GM18907 (cell line): Measurements from ENCODE around the gene GFPT2.

Source experiments
- ATAC-seq: cut with Tn5 transposase; IDR thresholded peaks from one replicate; pipeline ENCODE4 v1.9.1; 2021; ENCODE audit warnings: mild to moderate bottlenecking, moderate library complexity; ENCODE audit not compliant: unreplicated experiment

Gene GFPT2

GRCh38 chr5:180353048-180353979 lies at the start of gene GFPT2:
TSS of gene GFPT2 (minus strand) at chr5:180353336. CDS start at chr5:180353217, 119 bp downstream.
- ATAC-seq = peak; percentile 71

GRCh38 chr5:180402716-180403115 lies 49.6 kb upstream of the GFPT2 start:
- ATAC-seq = no peak

GRCh38 chr5:180401229-180401907 lies 48.2 kb upstream of the GFPT2 start:
- ATAC-seq = no peak

DNA sequence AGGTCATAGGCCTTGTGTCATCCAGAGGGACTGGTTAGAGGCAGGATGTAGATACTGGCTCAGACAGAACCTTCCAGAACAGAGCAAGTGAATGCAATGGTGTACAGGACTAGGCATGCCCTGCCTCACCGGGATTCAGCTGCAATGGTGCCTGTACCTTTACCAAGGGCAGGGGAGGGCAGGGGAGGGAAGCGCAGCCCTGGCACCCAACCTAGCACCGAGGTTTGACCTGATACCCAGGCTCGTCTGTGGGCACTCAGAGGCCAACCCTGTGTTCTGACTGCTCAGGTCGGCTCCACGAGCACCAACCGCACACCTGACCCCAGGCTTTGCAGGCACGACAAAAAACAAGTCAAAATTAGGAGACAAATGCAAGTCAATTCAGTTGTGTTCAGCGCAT lies 47.3 kb upstream of the GFPT2 start:
- no peak for ATAC-seq

DNA sequence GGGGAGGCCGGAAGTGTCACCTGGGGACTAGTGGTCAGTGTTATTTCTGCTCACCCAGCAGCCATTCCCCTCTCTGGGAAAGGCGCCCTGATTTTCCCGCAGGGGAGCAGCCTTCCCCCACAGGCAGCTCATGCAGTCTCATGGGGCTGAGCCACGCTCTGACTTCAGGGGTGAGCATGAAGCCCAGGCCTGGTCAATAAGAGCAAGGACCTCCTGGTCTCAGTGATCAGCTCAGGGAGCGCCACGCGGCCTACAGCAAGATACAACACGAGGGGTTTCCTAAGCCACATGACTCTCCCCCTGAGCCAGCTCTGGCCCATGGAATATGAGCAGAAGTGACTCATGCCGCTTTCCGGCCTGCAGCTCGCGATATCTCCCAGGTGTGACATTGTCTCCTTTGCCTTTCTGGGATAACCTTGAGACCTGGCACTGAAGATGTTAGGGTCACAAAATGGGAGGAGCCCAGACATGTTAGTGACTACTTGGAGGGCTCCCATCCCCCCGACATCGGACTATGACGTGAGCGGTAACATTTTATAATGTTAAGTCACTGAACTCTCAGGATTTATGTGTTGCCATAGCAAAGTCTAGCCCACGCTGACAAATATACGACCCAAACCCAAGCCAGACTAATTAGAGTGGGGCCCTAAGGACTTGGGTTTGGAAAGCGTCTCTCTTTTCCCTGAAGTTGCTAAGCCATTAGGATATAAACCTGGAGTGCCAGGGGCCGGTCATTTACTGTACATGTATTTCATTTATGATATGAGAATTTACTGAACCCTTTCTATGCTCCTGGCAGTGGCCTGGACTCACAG lies 46.5 kb upstream of the GFPT2 start:
- no peak for ATAC-seq

DNA sequence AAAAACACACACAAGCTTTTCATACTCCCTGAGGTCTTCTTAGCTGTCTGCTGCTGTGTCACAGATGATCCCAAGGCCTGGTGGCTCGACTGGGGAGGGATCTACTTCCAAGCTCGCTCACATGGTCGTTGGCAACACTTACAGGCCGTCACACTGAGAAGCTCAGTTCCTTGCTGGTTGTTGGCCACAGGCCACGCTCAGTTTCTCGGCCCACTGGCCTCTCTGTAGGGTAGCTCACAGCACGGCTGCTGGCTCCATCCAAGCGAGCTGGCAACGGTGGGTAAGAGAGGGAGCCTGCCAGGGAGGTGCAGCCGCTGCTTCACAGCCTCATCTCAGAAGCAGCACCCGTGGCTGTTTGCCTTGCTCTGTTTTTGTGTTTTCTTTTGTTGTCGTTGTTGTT lies 43.8 kb upstream of the GFPT2 start:
- no peak for ATAC-seq

- ATAC-seq = no peak
Observed at GRCh38 chr5:180395540-180396274, 42.6 kb upstream of the GFPT2 start.

- no peak for ATAC-seq
Observed at GRCh38 chr5:180394031-180394636, 41.0 kb upstream of the GFPT2 start.

DNA sequence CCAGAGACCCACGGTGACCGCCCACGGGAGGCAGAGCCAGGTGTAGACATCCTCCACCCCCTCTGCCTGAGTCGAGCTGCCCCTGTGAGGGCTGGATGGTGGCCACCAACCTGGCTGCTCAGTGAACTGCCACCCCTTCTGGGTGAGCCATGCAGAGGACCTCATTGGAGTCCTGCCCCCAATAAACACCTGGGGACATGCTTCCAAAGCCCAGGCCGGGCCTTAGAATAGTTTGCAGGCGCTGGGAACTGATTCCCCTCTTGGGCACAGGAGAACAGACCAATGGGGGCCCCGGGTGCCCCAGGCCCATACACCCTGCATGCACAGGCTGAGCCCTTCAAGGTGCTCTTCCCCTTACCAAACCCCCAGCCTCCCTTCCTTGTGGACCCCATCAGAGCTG lies 38.1 kb upstream of the GFPT2 start:
- ATAC-seq = no peak

DNA sequence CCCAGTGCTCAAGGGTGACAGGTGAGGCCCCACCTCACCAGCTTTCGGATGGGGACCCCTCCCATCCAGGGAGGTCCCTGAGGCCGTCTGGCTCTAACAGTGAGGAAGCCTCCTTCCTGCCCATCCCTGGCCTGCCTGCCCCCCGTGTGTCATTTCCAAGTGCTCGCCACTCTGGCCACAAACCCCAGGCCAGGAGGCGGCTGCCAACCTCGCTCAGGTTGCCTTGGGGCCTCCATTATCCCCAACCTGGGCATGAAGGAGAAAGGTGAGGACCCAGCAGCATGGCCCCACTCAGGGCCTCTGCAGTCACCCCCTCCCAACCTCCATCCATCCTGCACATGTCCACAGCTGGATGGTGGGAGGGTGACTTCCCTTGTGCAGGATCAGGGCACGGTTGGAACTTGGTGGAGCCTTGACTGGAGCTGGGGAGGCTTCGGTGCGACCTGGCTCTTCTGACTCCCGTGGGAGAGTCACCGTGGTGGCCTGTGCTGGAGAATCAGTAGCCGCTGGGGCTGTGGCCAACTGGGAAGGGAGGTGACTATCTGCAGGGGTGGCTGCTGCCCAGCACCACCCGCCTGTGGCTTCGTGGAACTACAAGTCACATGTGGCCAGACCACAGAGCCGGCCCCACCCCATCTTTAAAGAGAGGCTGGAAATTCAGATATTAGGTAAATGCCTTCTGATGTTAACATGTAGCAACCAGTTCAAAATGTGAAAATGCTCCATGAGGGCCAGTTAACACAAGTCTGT lies 37.5 kb upstream of the GFPT2 start:
- no peak for ATAC-seq

- no peak for ATAC-seq
Observed at GRCh38 chr5:180389252-180390101, 36.3 kb upstream of the GFPT2 start.

GRCh38 chr5:180387798-180388197 lies 34.7 kb upstream of the GFPT2 start:
- no peak for ATAC-seq

GRCh38 chr5:180382926-180383325 lies 29.8 kb upstream of the GFPT2 start:
- no peak for ATAC-seq

DNA sequence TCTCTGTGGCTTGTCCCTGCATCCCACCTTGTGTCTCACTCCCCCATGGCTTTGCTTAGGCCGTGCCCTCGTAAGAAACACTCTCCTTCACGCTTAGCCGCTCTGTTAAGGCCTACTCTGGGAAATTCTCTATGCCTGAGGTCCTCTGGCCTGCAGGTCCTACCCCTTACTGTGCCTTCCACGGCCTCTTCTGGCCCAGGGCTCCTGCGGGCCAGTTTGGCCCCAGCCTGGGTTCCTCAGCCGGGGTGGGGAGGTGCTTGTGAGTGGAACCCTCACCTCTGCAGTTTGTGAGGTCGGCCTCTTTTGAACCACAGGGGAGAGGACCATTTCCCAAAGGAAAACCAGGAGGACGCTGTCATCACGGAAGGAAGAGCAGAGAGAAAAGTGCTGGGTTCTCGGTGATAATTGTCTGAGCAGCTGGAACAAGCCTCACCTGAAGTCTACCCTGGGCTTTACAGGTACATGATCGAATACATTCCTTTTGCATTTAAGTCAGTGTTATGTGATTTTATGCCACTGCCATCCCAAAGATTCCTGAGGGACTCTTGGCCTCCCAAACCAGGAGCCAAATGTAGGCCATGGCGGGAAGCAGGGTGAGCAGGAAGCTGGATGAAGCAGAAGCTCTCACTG lies 28.8 kb upstream of the GFPT2 start:
- no peak for ATAC-seq

- no peak for ATAC-seq
Observed at GRCh38 chr5:180381428-180381827, 28.3 kb upstream of the GFPT2 start.

DNA sequence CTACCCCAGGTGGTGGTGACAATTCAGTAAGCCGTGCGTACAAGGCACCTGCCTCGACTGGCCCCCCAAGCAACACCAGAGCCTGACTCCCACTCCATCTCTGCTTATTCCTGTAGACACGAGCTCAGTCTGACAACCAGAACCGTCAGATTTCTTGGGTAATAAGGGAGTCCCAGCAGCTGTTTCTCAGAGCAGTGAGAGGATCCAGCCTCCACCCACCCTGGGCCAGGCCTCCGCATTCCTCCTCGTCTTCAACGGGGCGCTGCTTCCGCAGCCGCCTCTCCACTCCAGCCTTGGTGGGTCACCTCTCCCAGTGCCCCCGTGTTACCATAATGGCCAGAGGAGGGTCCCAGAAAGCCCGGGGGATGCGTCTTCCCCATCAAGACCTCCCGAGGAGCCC lies 27.7 kb upstream of the GFPT2 start:
- no peak for ATAC-seq

DNA sequence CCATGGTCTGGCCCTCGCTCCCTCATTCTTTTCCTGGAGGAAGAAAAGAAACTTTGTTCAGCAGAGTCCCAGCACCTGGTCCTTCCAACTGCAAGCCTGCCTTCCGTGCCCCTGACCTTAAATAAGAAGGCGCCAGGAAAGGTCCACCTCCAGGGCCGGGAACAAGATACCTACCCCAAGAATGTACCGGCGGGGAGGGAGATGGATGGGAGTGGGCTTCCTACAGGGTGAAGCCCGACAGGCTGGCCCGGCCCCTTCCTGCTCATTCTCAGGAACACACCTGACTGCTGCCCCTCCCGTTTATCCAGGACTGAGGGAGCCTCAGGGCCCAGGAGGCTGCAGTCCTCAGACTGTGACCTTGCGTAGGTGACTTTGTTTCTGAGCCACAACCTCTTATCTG lies 27.3 kb upstream of the GFPT2 start:
- ATAC-seq = no peak
